PFSK-1 (cell line): ENCODE results near the gene ACACA.

ENCODE experiments used
- POLR2AphosphoS5 ChIP-seq: IDR thresholded peaks from 2 replicates; pipeline ENCODE4 v1.6.1; 2012; ENCODE audit warnings: low read depth, mild to moderate bottlenecking, control low read depth, low read length, moderate library complexity
- REST ChIP-seq, 2 experiments: IDR thresholded peaks; 2 replicates each; pipeline versions ENCODE4 v1.6.1 to v1.8.0; 2011 to 2012; ENCODE audit warnings: low read depth in 2 of 2, low read length in 2 of 2, control low read depth in 1 of 2, inconsistent platforms in 1 of 2, mild to moderate bottlenecking in 1 of 2, moderate library complexity in 1 of 2; ENCODE audit not compliant: insufficient read depth in 1 of 2
- SIN3A ChIP-seq: IDR thresholded peaks from 2 replicates; pipeline ENCODE4 v1.6.1; 2012; ENCODE audit warnings: mild to moderate bottlenecking, low read length, moderate library complexity, borderline replicate concordance; ENCODE audit not compliant: insufficient read depth
- TAF1 ChIP-seq: IDR thresholded peaks from 2 replicates; pipeline ENCODE4 v1.6.1; 2012; ENCODE audit warnings: low read length, control low read depth, borderline replicate concordance; ENCODE audit not compliant: insufficient read depth

- TF ChIP-seq TAF1 (no peak), POLR2AphosphoS5 (no peak), SIN3A (no peak), REST (IDR thresholded peaks at IDR 0.05; ENCODE audit: insufficient read depth in 1 of 2, low read depth in 2 of 2, low read length in 2 of 2) (no peak)
These were observed 114.1 kb downstream of the ACACA start for GRCh38 chr17:37292429-37293139.
